ENCODE results near the gene DNAJC3. TPM values are rescaled to one million over a fixed set of nuclear protein-coding genes. Genes with fewer than 3 reads are reported as not detected.

The DNAJC3 gene
- total and polyA plus RNA-seq, 2 of the 8 experiments (the other 6 are each of a cell fraction or from before 2014, with no cell fraction given), result 4.3 to 24.1 TPM

DNA sequence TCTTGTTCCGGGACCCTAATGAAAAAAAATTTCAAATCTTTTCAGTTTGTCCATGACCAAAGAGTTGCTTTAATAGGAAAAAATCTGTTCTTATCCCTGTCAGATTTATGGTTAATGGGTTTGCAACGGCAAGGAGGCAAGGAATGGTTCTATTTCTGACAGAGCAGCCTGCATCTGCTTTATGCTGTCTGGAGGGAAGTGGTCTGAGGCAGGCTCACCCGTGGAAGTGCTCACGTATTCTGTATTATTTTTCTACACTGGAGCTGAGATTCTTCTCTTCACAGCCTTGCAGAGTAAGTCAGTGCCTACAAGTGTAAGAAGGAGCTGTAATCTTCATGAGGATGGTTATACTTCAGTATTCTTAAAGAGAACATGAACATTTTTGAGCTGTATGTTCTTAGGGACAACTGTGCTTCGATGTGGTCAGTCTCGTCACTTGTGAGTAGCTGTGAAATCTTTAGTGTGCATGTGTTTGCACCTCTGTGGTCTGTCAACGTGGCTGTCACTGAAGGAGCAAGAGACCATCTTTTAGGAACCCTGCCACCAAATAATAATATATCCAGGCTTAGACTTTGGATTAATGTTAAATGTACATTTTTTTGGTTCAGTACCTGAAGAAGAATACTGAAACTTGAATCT lies 114.3 kb downstream of the DNAJC3 start (continued):
- TF ChIP-seq, protein P1, sequence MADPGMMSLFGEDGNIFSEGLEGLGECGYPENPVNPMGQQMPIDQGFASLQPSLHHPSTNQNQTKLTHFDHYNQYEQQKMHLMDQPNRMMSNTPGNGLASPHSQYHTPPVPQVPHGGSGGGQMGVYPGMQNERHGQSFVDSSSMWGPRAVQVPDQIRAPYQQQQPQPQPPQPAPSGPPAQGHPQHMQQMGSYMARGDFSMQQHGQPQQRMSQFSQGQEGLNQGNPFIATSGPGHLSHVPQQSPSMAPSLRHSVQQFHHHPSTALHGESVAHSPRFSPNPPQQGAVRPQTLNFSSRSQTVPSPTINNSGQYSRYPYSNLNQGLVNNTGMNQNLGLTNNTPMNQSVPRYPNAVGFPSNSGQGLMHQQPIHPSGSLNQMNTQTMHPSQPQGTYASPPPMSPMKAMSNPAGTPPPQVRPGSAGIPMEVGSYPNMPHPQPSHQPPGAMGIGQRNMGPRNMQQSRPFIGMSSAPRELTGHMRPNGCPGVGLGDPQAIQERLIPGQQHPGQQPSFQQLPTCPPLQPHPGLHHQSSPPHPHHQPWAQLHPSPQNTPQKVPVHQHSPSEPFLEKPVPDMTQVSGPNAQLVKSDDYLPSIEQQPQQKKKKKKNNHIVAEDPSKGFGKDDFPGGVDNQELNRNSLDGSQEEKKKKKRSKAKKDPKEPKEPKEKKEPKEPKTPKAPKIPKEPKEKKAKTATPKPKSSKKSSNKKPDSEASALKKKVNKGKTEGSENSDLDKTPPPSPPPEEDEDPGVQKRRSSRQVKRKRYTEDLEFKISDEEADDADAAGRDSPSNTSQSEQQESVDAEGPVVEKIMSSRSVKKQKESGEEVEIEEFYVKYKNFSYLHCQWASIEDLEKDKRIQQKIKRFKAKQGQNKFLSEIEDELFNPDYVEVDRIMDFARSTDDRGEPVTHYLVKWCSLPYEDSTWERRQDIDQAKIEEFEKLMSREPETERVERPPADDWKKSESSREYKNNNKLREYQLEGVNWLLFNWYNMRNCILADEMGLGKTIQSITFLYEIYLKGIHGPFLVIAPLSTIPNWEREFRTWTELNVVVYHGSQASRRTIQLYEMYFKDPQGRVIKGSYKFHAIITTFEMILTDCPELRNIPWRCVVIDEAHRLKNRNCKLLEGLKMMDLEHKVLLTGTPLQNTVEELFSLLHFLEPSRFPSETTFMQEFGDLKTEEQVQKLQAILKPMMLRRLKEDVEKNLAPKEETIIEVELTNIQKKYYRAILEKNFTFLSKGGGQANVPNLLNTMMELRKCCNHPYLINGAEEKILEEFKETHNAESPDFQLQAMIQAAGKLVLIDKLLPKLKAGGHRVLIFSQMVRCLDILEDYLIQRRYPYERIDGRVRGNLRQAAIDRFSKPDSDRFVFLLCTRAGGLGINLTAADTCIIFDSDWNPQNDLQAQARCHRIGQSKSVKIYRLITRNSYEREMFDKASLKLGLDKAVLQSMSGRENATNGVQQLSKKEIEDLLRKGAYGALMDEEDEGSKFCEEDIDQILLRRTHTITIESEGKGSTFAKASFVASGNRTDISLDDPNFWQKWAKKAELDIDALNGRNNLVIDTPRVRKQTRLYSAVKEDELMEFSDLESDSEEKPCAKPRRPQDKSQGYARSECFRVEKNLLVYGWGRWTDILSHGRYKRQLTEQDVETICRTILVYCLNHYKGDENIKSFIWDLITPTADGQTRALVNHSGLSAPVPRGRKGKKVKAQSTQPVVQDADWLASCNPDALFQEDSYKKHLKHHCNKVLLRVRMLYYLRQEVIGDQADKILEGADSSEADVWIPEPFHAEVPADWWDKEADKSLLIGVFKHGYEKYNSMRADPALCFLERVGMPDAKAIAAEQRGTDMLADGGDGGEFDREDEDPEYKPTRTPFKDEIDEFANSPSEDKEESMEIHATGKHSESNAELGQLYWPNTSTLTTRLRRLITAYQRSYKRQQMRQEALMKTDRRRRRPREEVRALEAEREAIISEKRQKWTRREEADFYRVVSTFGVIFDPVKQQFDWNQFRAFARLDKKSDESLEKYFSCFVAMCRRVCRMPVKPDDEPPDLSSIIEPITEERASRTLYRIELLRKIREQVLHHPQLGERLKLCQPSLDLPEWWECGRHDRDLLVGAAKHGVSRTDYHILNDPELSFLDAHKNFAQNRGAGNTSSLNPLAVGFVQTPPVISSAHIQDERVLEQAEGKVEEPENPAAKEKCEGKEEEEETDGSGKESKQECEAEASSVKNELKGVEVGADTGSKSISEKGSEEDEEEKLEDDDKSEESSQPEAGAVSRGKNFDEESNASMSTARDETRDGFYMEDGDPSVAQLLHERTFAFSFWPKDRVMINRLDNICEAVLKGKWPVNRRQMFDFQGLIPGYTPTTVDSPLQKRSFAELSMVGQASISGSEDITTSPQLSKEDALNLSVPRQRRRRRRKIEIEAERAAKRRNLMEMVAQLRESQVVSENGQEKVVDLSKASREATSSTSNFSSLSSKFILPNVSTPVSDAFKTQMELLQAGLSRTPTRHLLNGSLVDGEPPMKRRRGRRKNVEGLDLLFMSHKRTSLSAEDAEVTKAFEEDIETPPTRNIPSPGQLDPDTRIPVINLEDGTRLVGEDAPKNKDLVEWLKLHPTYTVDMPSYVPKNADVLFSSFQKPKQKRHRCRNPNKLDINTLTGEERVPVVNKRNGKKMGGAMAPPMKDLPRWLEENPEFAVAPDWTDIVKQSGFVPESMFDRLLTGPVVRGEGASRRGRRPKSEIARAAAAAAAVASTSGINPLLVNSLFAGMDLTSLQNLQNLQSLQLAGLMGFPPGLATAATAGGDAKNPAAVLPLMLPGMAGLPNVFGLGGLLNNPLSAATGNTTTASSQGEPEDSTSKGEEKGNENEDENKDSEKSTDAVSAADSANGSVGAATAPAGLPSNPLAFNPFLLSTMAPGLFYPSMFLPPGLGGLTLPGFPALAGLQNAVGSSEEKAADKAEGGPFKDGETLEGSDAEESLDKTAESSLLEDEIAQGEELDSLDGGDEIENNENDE (IDR thresholded peaks at IDR 0.05; ENCODE audit: insufficient replicate concordance, low read length), result no peak
- TF ChIP-seq NRF1 (IDR thresholded peaks at IDR 0.05; ENCODE audit: low read depth, low read length), result no peak
- TF ChIP-seq RNF2 (IDR thresholded peaks at IDR 0.05; ENCODE audit: borderline replicate concordance, low read depth, low read length, missing control alignments, poor library complexity, severe bottlenecking), result no peak
- TF ChIP-seq SP2 (IDR thresholded peaks at IDR 0.05; ENCODE audit: low read length), result no peak
